Activated T-cell treated with anti-CD3 and anti-CD28 coated beads, Interleukin-2, amount 50 U/mL, for 48 hours (primary cell): ENCODE data around the gene ARHGAP45.

Experiments used
- DNase-seq, 2 experiments: peaks; one replicate each; pipeline ENCODE4 v3.0.0-alpha.2; 2020

ARHGAP45 gene

DNA sequence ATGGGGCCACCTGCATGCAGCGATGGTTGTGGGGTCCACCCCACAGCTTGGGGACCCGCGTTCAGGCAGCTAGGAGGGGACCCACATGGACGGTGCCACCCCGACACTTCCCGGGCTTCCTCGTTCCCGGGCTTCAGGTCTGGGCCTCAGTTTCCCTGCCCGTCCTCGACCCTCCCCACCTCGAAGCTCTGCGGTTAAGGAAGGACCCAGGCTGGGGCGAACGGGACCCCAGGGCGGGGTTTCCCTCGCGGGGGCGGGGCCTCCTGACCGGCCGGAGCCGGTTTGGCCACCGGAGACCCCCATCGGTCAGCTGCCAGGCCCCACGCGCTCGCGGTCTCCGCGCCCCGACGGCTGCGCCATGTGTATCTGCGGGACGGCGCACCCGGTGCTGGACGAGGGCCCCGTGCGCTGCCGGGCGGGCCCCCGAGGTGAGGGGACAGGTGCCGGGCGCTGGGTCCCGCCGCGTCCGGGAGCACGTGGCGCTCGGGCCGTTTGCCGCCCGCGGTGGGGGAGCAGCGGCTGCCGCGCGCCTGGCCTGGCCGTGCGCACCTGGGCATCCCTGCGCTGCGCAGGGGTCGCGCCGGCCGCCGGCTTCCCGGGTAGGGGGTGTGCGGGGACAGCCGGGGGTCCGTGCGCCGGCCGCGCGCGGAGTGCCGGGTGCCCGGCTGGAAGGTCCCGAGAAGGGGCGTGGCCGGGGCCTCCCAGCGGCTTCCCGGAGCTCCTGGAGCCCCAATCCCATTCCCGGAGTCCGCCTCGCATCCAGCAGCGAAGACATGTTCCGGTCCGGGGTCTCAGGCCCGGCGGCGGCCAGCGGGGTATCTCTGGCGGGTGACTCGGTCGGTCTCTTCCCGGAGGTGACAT is 4.2 kb downstream of the ARHGAP45 start:
- DNase-seq, result no peak

DNA sequence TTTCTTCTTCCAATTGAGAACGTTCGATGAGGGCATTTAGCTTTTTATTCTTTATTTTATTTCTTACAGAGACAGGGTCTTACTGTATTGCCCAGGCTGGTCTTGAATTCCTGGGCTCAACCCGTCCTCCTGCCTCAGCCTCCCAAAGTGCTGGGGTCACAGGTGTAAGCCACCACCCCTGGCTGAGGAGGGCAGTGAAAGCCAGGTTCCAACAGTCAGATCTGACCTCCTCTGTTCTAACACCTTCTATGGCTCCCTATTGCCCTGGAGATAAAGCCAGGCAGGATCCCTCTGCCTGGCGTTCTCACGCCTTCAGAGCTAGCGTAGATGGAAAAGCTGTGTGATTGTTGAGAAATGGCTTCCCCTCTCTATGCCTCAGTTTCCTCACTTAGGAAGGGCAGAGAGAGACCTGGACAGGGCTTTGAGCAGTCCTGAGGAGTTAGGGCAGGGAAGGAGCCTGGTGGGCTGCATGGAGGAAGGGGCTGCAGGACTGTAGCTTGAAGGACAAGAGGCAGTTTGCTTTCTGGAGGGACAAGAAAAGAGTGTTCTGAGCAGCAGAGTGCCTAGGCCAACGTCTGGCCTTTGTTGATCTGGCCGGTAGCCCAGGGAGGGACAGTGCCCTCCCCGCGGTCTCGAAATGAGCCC is 5.5 kb downstream of the ARHGAP45 start:
- no peak for DNase-seq

DNA sequence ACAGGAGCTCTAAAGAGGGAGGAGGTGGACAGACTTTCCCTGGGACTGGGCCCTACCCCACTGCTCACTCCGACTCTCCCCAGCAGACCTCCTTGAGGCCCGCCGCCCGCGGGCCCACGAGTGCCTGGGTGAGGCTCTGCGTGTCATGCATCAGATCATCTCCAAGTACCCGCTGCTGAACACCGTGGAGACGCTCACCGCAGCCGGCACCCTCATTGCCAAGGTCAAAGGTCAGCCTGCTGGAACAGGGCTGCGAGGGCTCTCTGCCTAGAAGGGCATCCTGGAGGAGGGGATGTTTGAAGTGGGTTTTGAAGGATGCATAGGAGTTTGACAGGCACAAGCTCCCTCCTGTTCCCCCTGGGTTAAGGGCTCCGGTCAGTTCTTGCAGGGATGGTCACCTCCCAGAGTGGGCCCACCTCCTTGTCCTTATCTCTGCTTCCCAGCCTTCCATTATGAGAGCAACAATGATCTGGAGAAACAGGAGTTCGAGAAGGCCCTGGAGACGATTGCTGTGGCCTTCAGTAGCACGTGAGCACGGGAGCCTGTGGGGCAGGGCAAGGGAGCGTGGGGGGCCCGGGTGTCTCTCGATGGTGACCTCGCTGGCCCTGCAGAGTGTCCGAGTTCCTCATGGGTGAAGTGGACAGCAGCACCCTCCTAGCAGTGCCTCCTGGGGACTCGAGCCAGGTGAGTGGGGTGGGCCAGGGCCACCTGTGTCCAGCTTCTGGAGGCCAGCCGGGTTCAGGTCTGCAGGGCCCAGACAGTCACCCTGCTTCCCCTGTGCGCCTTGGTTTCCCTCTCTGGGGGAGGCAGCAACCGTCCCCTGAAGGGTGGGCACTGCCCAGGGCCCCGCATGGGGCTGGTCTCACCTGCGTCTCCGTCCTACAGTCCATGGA is 6.3 kb downstream of the ARHGAP45 start:
- peak; percentile 35 to 42 for DNase-seq

DNA sequence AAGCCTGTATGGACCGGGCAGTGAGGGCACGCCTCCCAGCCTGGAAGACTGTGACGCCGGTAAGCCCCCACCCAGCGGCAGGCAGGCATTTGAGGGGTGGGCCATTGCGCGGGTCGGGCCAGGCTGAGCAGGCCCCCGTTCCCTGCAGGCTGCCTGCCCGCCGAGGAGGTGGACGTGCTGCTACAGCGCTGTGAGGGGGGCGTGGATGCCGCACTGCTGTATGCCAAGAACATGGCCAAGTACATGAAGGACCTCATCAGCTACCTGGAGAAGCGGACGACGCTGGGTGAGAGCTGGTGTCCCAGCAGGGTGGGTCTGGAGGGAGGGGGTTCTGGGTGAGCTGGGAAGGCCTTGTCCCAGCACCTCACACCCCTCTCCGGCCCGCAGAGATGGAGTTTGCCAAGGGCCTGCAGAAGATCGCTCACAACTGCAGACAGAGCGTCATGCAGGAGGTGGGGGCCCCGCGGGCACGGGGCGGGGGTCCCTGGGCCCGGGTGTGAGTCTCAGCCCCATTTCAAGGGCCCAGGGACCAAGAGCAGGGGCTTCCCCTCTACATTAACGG is 7.1 kb downstream of the ARHGAP45 start:
- DNase-seq, result peak; percentile 38 to 51

DNA sequence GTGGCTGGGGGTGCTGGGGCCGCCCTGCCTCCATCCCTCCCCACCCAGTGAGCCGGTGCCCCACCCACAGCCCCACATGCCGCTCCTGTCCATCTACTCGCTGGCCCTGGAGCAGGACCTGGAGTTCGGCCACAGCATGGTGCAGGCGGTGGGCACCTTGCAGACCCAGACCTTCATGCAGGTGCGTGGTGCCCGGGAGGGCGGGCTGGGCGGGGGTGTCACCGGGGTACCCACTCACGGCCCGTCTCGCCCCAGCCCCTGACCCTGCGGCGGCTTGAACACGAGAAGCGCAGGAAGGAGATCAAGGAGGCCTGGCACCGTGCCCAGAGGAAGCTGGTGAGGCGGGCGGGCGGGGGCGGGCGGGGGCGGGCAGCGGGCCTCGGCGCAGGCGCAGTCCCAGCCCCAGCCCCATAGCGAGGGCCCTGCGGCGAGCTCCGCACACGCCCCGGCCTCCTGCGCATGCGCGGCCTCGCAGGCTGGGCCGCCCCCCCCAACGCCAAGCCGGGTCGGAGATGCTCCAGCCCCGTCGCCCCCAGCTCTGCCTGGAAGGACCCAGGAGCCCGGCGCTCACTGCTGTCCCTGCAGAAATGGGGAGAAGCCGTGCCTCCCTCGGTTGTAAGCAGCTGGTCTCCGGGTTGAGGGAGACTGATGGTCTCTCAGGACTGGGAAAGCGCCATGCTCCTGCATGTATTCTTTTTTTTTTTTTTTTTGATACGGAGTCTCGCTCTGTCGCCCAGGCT is 7.7 kb downstream of the ARHGAP45 start:
- peak; percentile 84 to 88 for DNase-seq

DNA sequence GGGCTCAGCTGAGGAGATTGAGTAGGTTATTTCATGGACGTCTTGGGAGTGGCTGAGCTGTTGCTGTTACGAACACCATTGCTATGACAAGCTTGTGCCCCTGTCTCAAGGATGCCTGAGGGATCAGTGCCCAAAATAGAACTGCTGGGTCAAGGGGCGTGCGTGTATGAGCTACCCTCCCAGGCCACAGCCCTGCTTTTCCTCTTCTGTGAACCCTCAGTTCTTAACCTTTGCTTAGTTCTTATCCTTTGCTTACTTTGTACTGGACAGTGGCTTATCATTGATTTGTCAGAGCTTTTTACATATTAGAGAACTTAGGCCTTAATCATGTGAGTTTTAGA is 9.0 kb downstream of the ARHGAP45 start:
- no peak for DNase-seq

DNA sequence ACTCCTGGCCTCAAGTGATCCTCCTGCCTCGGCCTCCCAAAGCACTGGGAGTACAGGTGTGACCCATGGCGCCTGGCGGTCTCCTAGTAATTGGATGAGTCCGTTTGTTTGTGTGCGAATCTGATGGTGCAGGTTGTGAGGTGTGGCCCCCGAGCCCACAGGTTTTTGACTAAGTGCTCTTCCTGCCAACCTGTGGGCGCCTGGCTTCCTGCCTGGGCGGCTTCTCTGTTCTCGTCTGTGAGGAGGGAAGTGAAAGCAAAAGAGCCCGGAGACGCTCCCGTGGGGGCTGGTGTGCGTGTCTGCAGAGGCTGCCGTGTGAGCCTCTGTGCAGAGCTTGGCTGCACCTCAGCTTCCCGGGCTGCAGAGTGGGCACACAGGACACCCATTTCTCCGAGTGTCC is 10.0 kb downstream of the ARHGAP45 start:
- peak; percentile 90 to 93 for DNase-seq

DNA sequence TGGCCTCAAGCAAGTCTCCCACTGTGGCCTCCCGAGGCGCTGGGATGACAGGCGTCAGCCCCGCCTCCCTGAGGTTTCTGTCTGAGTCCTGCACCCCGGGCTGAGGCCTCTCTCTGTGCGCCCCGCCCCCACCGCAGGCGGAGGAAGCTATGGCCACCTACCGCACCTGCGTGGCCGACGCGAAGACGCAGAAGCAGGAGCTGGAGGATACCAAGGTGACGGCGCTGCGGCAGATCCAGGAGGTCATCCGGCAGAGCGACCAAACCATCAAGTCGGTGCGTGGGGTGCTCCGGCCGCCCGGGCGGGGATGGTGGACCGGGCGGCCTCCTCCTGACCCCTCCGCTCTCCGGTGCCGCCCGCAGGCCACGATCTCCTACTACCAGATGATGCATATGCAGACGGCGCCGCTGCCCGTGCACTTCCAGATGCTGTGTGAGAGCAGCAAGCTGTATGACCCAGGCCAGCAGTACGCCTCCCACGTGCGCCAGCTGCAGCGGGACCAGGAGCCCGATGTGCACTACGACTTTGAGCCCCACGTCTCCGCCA is 12.7 kb downstream of the ARHGAP45 start:
- peak; percentile 84 to 88 for DNase-seq

DNA sequence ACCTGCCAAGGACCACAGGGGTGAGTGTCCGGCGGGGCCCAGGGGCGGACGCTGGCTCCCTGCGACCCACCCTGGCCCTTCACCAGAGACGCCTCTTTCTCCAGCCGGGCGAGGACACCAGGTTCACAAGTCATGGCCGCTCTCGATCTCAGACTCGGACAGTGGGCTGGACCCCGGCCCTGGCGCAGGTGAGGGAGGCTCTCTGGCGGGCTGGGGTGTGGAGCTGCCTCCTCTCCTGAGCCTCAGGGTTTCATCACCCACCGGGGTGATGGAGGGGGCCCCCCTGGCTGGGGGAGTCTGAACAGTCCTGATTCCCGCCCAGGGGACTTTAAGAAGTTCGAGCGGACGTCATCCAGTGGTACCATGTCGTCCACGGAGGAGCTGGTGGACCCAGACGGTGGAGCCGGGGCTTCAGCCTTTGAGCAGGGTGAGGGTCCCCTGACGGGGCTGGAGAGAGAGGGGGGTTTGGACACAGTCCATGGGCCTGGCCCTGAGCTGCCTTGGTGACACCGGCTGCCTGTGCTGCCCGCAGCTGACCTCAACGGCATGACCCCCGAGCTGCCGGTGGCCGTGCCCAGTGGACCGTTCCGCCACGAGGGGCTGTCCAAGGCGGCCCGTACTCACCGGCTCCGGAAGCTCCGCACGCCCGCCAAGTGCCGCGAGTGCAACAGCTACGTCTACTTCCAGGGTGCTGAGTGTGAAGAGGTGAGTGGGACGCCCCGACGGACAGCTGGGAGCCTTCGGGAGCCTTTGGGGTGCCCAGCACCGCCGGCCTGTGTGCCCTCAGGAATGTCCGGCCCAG is 13.6 kb downstream of the ARHGAP45 start:
- DNase-seq, result peak in 1 of 2 experiments; percentile 27

DNA sequence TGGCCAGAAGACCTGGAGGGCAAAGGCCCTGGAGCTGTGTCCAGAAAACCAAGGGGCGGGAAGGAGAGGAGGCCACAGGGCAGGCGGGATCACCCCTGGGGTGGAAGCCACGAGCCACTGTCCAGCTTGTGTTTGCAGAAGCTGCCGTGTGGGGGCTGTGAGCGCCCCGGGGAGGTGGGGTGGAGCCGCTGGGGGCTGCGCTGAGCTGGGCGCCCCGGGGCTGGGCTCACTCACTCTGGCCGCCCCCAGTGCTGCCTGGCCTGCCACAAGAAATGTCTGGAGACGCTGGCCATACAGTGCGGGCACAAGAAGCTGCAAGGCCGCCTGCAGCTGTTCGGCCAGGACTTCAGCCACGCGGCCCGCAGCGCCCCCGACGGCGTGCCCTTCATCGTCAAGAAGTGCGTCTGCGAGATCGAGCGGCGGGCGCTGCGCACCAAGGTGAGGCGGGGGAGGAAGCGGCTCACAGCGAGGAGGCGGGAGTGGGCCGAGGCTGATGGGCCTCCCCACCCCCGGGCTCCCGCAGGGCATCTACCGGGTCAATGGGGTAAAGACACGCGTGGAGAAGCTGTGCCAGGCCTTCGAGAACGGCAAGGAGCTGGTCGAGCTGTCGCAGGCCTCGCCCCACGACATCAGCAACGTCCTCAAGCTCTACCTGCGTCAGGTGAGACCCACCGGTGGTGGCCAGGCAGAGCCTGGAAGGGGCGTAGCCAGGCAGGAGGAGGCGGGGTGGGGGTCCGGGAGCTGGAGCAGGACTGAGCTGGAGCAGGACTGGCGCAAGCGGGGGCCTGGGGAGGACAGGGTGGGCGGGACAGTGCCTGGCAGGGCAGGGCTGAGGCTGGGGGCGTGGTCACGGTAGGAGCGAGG is 14.6 kb downstream of the ARHGAP45 start:
- DNase-seq, result no peak

DNA sequence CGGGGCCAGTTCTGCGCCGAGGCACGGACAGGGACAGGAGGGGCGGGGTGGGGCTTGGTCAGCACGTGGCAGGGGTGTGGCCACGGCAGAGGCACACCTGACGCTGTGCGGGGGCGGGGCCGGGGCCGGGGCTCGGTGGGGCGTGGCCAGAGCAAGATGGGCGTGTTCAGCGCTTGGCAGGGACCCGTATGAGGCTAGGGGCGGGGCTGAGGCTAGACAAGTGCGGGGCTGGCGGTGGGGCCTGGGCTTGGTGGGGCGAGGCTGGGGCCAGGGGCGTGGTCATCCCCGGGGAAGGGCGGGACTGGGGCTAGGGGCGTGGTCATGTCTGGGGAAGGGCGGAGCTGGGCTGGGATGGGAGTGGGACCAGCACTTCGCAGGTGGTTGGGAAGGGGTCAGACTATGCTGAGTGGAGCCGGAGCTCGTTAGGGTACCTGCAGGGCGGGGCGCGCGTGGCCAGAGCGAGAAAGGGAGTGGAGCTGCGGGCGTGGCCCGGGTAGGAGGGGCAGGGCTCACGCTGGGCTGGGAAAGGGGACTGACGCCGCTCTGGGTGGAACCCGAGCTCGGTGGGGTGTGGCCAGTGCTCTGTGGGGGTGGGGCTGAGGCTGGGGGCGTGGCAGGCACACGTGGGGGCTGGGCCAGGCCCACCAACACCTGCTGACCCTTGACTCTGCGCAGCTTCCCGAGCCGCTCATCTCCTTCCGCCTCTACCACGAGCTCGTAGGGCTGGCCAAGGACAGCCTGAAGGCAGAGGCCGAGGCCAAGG is 15.4 kb downstream of the ARHGAP45 start:
- DNase-seq, result peak; percentile 82 to 88

DNA sequence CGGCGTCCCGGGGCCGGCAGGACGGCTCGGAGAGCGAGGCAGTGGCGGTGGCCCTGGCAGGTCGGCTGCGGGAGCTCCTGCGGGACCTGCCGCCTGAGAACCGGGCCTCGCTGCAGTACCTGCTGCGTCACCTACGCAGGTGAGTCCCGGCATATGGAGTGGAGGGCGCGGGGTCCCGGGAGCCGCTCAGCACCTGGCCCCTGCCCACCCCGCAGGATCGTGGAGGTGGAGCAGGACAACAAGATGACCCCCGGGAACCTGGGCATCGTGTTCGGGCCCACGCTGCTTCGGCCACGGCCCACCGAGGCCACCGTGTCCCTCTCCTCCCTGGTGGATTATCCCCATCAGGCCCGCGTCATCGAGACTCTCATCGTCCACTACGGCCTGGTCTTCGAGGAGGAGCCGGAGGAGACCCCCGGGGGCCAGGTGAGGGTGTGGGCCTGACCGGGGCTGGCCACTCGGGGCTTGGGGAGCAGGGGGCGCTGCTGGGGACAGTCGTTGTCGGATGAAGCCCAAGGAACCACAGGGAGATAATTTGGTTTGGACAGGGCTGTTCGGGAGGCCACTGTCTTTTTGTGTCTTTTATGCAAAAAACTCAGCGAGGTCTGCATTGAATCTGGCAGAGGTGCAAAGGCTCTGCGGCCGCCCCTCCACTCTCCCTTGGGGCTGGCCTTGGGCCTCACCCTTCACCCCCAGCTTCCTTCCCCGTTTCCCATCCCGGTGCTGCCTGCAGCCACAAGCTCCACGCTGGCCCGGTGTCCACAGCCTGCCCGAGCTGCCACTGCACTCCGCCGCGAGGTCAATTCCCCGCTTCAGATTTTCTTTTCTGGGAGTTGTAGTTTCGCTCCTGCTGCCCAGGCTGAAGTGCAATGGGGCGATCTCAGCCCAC is 16.2 kb downstream of the ARHGAP45 start:
- peak in 1 of 2 experiments; percentile 18 for DNase-seq

DNA sequence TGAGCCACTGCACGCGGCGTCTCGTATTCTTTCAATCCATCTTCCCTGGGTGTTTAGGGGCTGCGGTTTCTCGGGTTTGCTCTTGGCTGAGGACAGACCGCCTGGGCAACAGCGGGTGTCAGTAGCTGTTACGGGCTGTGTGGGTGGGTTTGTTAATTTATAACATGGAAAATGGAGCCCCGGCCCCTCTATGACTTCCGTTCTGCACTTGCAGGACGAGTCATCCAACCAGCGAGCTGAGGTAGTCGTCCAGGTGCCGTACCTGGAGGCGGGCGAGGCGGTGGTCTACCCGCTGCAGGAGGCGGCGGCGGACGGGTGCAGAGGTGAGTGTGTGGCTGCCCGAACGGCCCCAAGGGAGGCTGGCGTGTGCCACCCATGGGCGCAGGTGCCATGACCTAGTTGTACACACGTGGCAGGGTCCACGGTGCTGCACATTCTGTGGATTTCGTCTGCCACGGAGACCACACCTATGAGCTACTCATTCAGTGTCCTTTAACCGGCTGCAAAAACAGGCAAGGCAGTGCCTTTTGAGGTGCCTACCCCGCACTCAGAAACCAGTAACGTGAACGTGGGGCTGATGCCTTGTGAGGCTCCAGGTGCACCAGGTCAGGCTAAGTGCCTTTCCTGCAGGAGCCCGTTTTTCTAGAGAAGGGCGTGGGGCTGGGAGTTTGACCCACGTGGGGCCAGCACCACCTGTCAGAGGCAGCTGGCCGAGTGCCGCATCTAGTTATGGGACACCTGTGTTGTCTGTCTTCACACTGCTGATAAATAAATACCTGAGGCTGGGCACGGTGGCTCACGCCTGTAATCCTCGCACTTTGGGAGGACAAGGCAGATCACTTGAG is 17.3 kb downstream of the ARHGAP45 start:
- DNase-seq, result peak; percentile 45 to 55

DNA sequence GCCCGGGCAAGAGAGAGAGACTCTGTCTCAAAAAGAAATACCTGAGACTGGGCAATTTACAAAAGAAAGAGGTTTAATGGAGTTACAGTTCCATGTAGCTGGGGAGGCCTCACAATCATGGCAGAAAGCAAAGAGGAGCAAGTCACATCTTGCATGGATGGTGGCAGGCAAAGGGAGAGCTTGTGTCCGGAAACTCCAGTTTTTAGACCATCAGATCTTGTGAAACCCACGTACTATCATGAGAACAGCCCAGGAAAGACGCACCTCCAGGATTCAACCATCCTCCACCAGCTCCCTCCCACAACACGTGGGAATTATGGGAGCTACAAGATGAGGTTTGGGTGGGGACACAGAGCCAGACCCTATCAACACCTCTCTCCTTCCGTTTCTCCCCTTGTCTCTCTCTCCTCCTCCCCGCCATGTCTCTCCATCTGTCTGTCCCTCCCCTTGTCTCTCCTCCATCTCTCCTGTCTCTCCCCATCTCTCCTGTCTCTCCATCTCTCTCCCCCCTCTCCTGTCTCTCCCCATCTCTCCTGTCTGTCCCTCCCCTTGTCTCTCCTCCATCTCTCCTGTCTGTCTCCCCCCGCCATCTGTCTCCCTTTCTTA is 18.2 kb downstream of the ARHGAP45 start:
- no peak for DNase-seq

DNA sequence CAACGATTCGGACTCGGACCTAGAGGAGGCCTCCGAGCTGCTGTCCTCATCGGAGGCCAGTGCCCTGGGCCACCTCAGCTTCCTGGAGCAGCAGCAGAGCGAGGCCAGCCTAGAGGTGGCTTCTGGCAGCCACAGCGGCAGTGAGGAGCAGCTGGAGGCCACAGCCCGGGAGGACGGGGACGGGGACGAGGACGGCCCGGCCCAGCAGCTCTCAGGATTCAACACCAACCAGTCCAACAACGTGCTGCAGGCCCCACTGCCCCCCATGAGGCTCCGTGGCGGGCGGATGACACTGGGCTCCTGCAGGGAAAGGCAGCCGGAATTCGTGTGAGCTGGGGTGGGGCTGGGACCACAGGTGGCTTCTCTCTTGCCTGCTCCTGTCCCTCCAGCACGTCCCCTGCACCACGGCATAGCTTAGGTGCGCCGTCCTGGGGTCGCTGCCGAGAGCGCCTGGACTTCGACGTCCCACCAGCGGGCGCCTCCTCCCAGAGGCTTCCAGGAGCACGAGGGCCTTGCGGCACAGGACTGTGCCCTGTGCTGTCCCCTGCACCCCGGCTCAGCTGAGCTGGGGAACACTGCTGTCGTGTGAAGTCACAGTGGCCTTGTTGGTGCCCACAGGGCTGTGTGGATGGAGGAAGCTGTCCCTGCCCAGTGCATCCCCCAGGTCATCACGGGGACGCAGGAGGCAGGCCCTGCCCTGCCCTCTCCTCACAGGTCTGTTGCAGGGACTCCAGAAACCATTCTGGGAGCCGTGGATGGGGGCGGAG is 18.9 kb downstream of the ARHGAP45 start:
- peak; percentile 25 to 41 for DNase-seq

DNA sequence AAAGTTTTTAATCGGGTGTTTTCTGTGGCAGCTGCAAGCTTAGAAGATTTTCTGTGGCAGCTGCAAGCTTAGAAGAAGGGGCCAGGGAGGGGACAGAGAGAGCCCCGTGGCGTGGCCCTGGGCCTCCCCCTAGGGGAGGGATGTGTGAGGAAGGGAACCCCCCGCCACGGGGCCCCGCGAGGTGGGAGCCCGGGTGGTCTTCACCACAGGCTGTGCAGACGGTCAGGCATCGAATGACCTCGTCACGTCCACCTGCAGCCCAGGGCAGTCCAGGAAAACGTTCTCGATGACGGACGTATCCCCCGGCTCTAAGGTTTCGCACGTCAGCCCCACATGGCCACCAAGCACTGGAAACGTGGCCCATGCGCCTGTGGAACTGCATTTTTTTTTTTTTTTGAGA is 19.6 kb downstream of the ARHGAP45 start:
- DNase-seq, result peak; percentile 26 to 40
